GM21381 (cell line): ENCODE results near the gene KIFC1.

Experiments used
- ATAC-seq: cut with Tn5 transposase; IDR thresholded peaks from one replicate; pipeline ENCODE4 v1.9.1; 2021; ENCODE audit warnings: mild to moderate bottlenecking, moderate library complexity; ENCODE audit not compliant: unreplicated experiment

Gene KIFC1

DNA sequence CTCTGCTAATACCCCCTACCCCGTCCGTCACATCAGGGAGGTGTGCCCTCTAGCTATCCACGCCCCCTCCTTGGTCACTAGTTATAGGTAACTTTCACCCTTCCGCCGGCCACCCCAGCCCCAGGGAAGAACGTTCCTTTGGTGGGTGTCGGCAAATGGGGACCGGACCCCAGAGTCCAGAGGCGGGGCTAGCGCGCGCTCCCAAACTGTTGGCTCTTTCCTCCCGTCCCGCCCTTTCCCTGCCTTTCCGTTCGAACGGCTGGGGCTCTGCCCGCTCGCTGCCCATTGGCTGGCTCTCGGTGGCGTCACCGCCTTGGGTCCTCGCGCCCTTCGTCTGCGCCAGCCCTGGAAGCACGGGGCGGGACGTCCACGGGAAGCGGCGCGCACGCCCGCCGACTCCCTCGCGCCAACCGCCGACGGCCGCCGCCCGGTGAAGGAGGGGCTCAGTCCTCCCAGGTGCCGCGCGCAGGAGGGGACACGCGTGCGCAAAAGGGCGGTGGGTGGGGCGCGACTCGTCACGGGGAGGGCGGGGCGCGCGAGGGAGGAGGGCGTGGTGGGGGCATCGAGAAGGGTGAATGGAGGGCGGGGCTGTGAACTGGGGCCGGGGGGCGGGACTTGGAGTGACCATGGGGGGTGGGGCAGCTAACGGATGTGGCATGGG, 18.6 kb downstream of the KIFC1 start:
- peak; percentile 80 for ATAC-seq

DNA sequence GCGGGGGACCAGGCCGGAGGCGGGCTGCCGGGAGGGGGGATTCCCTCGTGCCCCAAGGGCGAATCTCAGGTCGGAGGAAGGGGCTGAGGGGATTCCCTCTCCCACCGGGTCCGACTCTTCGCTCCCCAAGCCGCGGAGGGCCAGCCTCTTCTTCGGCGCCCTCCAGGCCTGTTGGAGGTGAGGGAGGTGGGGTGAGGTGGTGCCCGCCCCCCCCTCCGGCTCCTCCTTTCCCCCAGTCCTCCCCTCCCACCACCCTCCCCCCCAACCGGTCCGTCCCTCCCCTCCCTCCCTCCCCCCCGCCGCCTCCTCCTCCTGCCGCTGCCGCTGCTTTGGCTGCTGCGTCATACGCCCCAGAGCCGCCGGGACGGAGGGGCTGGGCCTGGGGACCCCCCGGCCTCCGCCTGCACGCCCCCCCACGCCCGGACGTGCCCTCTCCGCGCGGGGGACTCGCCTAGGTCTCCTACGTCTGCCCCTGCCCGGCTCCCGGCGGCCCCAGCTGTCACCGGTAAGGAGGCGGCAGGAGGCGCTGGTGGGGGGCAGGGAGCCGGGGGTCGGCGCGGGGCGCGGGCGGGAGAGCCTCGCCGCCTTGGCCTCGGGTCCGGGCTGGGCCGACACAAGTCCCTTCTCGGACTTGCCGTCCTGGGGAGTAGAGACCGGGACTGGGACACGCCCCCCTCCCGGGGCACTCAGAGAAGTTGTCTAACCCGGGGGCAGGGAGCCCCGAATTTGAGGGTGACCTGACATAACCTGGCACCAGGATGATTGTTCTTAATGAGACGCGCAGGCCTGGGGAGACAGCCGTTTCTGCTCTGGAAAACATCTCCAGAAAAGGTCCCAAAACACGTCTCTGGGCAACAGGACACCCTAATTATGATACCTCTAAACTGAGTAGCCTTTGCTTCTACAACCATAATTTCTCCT, 19.3 kb downstream of the KIFC1 start, which contains the start of gene PHF1:
TSS of gene PHF1 (plus strand) at position 304 of the 921 bp plus-strand sequence. CDS start 1,250 bp downstream, outside the sequence.
- no peak for ATAC-seq

- no peak for ATAC-seq
These were observed 20.0 kb downstream of the KIFC1 start for GRCh38 chr6:33411632-33412005.

- no peak for ATAC-seq
These were observed 20.8 kb downstream of the KIFC1 start for GRCh38 chr6:33412140-33413009.

DNA sequence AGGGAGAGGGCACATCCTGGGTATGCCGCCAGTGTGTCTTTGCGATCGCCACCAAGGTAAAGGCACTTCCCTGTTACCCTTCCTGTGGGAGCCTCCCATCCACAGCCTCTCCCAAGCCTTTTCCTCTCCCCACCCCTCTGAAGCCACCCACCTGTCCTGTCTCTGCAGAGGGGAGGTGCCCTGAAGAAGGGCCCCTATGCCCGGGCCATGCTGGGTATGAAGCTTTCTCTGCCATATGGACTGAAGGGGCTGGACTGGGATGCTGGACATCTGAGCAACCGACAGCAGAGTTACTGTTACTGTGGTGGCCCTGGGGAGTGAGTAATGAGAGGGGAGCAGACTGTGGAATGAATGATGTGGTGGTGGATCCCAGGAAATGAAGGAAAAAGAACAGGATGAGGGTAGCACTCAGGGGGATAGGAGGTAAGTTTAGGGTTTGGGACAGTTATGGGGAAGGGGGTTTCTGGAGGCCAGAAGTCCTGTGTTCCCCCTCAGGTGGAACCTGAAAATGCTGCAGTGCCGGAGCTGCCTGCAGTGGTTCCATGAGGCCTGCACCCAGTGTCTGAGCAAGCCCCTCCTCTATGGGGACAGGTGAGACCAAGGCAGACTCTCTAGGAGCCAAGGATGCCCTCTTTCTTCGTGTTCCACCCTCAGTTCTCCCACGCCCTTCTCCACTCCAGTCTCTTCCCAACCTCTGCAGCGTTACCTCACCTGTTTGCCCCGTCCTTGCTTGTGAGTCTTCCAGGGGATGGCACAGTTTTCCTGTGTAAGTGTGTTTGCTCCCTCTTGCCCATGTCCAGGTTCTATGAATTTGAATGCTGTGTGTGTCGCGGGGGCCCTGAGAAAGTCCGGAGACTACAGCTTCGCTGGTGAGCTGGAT, 21.9 kb downstream of the KIFC1 start:
- ATAC-seq: no peak

GRCh38 chr6:33414592-33415271, 23.1 kb downstream of the KIFC1 start:
- ATAC-seq: no peak

DNA sequence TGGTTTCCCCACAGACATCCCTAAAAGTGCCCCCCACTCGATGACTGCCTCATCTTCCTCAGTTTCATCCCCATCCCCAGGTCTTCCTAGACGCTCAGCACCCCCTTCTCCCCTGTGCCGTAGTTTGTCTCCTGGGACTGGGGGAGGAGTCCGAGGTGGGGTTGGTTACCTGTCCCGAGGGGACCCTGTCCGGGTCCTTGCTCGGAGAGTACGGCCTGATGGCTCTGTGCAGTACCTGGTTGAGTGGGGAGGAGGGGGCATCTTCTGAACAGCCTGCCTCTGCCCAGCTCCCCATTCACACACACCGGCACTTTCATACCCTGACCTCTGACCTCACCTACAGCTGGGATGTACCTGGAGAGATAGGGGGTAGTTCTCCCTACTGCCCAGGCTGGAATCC, 24.2 kb downstream of the KIFC1 start:
- no peak for ATAC-seq

DNA sequence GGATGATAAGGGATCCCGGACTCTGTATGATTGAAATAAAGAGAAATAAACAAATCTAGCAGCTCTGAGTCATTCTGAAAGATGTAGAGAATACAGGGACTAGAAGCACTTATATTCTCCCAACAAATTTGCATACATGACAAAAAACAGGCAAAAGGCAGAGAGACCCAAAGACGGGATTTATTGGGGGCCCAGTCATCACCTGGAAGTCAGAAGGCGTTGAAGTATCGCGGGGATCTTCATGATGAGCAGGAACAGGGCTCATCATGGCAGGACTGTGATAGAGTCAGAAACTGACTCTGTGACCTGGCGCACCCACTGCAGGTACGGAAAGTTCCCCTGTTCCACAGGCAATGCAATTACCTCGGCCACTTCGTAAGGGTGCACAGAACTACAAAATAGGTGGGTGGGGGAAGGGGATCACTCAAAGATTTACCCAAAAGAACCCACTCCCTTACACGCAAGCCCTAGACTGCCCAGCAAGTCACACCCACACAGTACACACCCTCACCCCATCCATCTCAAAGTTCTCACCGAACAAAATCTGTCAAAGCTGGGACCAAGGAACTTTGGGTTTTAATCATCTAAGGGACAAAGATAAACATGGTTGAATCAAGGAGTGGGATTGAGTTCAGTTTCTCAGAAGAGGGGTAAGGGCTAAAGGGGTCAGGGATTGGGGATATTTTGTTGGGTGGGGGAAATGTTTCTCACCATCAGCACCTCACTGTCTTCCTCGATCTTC, 24.9 kb downstream of the KIFC1 start:
- no peak for ATAC-seq

GRCh38 chr6:33417128-33417902, 25.7 kb downstream of the KIFC1 start:
- ATAC-seq: no peak

- peak; percentile 85 for ATAC-seq
These were observed 26.5 kb downstream of the KIFC1 start, which contains the start of gene CUTA for GRCh38 chr6:33417903-33418689. Gene CUTA (minus strand): TSS chr6:33418107. CDS start chr6:33418000, 107 bp downstream.

DNA sequence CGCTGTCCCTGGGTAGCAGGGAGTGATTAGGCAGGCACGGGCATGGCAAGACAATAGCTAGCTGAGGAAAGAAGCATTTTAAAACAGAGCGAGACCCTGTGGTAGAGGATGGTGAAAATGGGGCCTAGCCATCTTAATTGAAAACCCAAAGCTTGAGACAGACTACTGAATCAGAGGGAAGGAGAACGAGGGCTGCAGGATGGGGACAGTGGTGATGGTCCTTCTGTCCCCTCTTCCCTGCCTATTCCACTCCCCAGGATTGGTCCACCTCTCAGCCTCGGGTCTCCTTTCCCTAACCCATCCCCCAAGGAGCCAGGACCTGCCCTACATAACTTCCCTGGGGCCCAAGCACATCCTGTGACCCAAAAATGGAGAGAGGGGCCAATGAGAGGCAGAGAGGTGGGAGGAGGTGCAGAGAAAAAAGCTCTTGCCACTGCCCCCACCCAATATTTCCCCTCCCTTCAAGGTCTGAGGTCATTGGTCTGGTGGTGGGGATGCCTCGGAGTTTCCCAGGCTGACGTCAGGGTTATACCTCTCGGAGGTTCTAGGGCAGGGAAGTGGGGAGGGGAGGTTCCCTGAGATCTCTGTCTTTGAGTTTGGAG, 27.2 kb downstream of the KIFC1 start:
- no peak for ATAC-seq

DNA sequence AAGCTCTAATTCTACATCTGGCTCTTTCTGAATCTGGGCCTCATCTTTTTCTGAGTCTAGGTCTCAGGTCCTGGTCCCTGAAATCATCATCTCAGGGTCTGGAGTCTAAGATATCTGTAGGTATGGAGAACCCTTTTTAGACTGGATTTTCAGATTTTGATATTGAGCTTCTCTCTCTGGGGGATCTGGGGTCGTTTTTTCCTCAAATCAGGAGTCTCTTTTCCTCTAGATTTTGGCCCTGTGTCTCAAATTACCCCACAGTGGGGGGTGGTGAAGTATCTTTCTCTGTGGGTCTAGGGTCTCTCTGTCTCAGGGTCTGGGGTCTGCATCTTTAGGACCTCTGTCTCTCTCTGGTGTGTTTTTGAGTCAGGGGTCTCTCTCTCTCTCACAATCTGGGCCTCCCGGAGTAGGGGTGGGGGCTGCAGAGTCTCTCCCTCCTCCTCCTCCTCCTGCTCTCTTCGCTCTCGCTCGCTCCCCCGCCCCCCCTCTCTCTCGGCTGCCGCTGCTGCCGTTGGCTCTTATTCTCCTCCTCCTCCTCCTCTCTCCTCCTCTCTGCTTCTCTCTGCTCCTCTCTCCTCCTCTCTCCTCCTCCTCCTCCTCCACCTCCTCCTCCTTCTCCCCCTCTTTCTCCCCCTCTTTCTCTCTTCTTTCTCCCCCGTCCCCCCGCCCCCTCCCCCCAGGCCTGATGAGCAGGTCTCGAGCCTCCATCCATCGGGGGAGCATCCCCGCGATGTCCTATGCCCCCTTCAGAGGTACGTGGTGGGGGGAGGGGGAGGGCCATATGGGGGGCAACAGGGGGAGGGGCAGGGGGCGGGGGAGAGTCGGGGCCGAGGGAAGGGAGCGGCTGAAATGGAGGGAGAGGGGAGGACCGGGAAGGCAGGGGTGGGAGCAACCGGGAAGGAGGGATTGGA, 28.2 kb downstream of the KIFC1 start, which contains the start of gene SYNGAP1:
TSS of gene SYNGAP1 (plus strand) at position 486 of the 911 bp plus-strand sequence. CDS start at position 686, 200 bp downstream.
- no peak for ATAC-seq

DNA sequence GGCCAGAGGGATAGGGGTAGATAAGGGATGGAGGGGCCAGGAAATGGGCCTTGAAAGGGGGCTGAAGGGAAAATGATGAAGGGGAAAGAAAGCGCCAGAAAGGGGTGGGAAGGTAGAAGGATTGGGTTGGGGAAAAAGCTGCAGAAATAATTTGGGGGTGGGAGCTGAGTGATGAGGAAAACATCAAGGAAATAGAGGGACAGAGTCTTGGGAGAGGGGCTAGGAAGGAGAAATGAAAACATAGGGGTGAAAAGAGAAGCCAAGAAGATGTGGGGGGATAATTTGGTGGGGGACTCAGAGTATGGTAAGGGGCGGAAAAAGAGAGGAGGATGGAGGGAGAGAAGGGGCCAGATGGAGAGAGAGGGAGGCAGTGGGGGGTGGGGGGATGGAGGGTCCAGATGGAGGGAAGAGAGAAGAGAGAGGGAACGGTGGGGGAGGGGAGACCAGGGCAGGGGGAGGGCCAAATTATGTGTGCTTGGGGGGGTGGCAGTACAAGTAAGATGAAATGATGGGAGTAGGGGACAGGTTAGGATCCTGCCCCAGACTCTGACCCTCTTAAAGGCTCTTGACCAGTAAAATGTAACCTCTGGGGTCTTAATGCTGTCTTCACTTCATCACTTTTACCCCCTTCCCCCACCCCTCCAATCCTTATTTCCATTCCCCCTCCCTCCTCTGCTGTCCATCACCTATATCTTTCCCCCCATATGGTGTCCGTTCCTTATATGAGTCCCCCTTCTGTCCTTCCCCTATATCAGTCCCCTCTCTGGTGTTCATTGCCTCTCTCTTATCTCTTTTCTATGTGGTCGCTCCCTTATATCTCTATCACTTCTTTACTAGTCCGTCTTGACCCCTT, 29.1 kb downstream of the KIFC1 start:
- no peak for ATAC-seq

GRCh38 chr6:33421344-33421643, 29.7 kb downstream of the KIFC1 start:
- ATAC-seq: no peak

- ATAC-seq: no peak
These were observed 32.2 kb downstream of the KIFC1 start for GRCh38 chr6:33423777-33424176.
